GM19043 (cell line): ENCODE data around the gene METTL16.
"Not testable (repeated sequence)": the region's sequence is repeated elsewhere in the genome, so short reads cannot be mapped to it uniquely, and the experiment has no call there.

Source experiments
- ATAC-seq: cut with Tn5 transposase; IDR thresholded peaks from one replicate; pipeline ENCODE4 v1.9.1; 2021; ENCODE audit warnings: low read depth; ENCODE audit not compliant: unreplicated experiment

The METTL16 gene, protein sequence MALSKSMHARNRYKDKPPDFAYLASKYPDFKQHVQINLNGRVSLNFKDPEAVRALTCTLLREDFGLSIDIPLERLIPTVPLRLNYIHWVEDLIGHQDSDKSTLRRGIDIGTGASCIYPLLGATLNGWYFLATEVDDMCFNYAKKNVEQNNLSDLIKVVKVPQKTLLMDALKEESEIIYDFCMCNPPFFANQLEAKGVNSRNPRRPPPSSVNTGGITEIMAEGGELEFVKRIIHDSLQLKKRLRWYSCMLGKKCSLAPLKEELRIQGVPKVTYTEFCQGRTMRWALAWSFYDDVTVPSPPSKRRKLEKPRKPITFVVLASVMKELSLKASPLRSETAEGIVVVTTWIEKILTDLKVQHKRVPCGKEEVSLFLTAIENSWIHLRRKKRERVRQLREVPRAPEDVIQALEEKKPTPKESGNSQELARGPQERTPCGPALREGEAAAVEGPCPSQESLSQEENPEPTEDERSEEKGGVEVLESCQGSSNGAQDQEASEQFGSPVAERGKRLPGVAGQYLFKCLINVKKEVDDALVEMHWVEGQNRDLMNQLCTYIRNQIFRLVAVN

DNA sequence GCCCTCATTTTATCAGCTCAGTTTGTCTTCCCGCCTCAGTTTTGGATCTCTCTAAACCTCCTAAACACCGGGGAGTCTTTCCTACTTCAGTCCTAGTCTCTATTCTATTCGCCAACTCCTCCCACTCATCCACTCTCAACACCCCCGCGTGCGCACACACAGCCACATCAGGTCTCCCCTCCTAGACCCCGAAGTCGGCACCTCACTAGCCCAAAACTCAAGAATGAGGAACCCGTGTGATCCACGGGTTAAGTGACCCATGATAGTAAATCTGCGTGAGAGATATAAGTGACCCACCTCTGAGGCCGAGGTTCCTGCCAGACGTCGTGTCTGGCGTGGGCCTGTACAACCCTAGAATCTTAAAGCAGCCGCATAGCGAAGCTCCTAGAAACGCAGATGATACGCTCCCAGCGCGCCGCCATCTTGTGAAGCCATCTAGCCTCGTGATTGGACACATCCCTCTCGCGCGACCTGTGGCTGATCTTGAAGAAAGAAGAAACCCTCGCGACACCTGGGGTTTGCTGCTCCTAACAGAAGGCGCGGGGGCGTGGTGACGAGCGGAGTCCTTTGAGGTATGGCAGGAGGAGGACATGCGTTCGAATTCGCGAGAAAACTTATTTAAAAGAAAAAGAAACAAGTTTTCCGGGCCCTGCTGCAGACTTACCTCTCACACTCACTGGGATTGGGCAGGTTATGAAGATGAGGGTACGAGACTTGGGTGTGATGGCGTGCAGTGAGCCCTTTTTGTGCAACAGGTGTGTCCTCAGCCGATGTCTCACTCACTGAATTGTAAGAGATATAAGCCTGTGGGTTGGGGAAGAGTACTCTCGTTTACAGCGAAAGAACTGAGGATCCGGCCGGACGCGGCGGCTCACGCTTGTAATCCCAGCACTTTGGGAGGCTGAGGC lies at the start of gene METTL16:
TSS of gene METTL16 (minus strand) at position 427 of the 908 bp plus-strand sequence. CDS start 9,557 bp downstream, outside the sequence.
- peak; percentile 94 for ATAC-seq

DNA sequence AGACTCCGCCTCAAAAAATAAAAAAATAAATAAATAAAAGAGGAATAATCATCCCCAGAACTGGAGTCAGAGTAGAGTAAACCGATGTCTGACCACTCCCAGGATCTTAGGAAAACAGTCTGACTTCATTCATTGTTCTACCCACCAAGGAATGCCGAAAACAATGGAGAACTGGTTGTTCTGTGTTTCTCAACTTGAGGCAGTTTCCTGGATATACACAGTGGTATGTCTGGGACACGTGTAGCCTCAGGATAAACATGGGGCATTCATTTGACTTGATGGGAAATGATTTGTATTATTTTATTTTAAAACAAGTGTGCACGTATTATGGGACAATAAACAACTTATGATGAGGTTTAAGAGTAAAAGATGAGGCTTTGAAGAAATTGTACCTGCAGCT lies 49.0 kb upstream of the METTL16 start:
- no peak for ATAC-seq

DNA sequence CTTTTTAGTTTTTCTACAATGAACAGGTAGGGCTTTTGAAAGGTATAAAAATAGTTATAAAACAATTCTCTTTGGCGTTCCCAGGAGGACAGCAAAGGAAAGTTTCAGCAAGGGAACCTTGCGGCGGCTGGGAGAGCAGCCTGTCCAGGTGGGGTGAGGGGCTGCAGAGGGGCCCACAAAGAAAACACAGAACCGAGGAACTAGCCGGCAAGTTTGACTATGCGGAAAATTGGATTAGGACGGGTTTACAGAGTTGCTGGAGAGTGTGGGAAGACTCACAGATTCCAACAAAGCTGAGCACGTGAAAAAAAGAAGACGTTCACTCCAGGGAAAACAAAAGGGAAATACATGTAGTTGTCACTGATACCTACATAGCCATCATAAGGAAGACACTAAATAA lies 40.2 kb upstream of the METTL16 start:
- ATAC-seq: no peak

DNA sequence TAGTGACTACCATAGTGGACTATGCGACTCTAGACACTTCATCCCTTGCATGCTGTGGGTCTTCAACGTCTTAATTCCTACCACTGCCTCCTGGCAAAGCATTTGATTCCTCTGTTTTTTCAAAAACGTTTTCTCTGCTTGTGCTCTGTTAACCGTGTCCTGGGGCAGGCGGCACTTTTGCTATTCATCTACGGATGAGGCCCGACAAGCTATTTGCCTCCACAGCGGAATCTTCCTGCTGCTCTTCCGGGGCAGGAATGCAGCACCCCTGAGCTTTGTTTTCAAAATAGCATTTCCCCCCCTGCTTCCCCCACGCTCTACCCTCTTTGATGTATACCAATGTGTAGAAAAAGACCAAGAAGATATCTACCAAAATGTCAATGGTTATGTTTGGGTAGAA lies 39.8 kb upstream of the METTL16 start:
- ATAC-seq: no peak

DNA sequence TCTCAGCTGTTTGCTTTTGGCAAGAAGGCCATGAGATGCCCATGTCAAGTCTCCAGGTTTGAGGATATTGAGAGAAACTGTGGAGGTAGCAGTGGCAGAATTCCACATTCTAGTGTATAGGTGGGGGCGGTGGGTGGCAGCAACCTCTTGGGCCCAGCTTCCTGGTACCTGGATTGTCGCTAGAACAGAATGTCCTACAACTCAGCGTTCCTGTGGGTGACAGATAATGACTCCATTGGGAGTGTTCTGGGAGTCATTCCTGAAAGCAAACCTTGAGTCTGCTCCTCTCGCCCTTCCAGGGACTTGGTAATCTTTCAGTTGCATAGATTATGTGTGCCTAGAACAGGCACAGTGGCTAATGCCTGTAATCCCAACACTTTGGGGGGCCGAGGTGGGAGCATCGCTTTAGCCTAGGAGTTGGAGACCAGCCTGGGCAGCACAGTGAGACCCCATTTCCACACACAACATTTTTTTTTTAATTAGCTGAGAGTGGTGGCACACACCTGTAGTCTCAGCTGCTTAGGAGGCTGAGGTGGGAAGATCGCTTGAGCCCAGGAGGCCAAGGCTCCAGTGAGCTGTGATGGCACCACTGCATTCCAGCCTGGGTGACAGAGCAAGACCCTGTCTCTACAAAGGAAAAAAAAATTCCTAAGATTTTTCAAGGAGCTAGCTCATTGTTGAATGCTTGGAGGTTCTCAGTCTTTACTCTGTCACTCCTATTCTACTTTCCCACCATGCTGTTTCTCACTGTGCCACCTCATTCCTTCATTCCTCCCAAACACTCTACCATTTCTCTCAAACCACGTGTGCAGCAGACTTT lies 37.9 kb upstream of the METTL16 start:
- ATAC-seq: no peak

DNA sequence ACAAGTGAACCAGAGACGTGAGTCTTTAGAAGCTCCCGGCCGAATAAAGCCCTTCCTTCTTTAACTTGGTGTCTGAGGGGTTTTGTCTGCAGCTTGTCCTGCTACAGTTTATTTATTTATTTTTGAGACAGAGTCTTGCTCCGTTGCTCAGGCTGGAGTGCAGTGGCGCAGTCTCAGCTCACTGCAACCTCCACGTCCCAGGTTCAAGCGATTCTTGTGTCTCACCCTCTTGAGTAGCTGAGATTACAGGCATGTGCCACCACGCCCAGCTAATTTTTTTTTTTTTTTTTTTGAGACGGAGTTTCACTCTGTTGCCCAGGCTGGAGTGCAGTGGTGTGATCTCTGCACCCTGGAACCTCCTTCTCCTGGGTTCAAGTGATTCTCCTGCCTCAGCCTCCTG lies 36.3 kb upstream of the METTL16 start:
- not testable (repeated sequence) for ATAC-seq

DNA sequence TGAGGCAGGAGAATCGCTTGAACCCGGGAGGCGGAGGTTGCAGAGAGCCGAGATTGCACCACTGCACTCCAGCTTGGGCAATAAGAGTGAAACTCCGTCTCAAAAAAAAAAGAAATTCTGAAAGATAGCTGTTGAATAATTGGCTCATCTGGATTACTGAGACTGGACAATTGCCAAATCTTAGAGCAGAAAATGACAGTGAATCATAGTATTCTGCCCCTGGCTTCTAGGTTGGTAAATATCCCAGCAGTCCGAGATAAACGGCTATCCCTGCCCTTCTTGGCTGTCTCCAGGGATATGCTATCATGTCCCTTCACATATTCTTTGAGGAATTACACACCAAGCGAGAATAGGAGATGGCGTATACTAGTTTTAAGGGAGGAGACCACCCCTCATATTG lies 35.5 kb upstream of the METTL16 start:
- no peak for ATAC-seq

DNA sequence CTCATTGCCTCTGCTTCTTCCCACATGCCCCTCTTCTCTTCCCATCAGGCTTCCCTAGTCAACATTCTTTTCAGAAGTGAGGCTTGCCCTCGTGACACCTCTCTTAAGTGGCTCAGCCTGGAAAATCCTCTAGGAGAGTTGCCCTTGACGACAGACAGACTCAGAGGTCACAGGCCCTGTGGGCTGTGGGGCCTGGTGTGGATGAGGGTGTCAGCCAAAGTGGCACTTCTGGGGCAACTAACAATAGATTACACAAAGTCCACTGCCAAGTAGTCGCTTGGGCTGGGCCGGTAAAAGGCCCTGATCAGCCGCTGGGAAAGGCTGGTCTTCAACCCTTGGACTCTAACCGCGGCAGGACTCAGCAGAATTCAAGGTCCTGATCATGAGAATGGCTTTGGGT lies 33.7 kb upstream of the METTL16 start:
- no peak for ATAC-seq

DNA sequence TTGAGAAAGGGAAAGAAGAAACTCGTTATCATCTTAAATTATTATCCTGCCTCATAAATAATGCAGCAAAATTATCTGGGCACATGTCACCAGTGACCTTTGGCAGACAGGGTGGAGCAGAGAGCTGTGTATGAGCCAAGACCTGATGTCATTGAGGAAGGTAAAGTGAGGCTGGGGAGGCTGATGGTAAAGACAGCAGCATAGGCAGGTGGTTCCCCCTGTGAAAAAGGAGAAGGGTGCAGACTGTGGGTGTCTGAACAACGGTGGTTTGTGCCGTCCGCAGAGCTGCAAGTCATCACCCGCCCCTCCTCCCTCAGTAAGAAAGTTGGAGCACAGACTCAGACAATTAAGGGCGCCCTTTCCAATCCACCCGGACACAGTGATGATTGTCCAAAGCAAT lies 30.8 kb upstream of the METTL16 start:
- no peak for ATAC-seq

DNA sequence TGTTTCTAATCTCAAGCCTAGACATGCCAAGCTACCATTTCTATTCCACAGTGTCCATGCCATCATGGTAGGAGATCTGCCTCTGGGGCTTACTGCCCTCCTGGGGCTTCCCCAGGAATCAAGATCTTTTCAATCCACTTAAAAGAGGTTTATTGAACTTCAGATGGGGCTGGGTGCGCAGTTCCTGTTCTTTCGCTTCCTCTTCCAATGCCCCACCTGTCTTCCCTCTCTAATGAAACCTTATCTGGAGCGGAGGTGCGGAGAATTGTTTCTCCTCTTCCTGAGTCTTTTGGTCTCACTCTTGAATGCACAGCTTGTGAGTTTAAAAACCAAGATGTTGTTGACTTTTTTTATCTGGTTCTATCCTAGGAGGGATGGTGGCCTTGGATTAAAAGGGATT lies 30.4 kb upstream of the METTL16 start:
- no peak for ATAC-seq

DNA sequence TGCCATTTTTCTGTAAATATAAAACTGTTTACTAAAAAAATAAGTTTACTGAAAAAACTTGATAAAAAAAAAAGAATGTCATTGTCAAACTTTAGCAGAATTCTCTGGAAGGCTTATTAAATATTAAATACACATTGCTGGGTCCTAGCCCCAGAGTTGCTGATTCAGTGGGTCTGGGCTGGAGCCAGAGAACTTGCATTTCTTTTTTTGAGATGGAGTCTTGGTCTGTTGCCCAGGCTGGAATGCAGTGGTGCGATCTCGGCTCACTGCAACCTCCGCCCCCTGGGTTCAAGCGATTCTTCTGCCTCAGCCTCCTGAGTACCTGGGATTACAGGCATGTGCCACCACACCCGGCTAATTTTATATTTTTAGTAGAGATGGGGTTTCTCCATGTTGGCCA lies 25.9 kb upstream of the METTL16 start:
- not testable (repeated sequence) for ATAC-seq

DNA sequence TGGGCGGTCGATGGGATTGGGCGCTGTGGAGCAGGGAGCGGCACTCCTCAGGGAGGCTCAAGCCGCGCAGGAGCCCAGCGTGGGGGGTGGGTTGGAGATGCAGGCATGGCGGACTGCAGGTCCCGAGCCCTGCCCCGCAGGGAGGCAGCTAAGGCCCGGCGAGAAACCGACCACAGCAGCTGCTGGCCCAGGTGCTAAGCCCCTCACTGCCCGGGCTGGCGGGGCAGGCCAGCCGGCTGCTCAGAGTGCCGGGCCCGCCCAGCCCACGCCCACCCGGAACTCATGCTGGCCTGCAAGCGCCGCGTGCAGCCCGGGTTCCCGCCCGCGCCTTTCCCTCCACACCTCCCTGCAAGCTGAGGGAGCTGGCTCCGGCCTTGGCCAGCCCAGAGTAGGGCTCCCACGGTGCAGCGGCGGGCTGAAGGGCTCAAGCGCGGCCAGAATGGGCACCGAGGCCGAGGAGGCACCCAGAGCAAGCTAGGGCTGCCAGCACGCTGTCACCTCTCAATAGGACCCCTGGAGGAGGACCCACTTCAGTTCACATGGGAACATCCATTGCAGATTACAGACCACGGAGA lies 20.5 kb upstream of the METTL16 start:
- no peak for ATAC-seq

DNA sequence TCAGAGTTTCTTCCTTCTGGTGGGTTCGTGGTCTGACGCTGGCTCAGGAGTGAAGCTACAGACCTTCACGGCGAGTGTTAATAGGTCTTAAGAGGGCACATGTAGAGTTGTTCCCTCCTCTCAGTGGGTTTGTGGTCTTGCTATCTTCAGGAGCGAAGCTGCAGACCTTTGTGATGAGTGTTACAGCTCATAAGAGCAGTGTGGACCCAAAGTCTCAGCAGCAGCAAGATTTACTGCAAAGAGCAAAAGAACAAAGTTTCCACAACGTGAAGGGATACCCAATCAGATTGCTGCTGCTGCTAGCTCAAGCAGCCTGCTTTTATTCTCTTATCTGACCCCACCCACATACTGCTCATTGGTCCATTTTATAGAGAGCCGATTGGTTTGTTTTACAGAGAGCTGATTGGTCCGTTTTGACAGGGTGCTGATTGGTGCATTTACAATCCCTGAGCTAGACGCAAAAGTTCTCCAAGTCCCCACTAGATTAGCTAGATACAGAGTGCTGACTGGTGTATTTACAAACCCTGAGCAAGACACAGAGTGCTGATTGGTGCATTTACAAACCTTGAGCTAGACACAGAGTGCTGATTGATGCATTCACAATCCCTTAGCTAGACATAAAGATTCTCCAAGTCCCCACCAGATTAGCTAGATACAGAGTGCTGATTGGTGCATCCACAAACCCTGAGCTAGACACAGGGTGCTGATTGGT lies 19.7 kb upstream of the METTL16 start:
- ATAC-seq: not testable (repeated sequence)

DNA sequence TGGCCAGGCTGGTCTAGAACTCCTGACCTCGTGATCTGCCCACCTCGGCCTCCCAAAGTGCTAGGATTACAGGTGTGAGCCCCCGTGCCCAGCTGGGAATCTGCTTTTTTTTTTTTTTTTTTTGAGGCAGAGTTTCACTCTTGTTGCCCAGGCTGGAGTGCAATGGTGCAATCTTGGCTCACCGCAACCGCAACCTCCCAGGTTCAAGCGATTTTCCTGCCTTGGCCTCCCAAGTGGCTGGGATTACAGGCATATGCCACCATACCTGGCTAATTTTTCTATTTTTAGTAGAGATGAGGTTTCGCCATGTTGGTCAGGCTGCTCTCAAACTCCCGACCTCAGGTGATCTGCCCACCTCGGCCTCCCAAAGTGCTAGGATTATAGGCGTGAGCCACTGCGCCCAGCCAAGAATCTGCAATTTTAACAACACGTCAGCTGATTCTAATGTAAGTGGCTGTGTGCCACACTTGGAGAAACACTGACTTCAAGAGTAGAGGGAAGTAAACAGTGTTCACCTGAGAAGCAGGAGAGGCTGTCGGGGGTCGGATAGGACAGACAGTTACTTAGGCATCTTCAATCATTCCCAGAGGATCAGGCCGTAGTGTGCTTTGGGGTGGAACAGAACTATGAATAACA lies 10.2 kb upstream of the METTL16 start:
- not testable (repeated sequence) for ATAC-seq

DNA sequence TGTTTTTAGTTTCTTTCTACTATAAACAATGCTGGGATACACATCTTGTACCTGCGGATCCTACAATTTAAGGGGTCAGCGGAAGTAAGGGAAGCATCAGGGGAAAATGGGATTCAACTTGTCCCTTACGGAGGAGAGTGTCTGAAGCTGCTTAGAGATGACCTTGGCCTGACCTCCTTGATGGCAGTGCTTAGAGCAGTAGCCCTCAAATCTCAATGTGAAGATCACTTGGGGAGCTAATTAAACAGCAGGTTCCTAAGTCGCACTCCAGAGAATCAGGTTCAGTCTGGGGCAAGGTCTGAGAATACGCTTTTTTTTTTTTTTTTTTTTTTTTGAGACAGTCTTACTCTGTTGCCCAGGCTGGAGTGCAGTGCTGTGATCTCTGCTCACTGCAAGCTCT lies 9.6 kb upstream of the METTL16 start:
- no peak for ATAC-seq

DNA sequence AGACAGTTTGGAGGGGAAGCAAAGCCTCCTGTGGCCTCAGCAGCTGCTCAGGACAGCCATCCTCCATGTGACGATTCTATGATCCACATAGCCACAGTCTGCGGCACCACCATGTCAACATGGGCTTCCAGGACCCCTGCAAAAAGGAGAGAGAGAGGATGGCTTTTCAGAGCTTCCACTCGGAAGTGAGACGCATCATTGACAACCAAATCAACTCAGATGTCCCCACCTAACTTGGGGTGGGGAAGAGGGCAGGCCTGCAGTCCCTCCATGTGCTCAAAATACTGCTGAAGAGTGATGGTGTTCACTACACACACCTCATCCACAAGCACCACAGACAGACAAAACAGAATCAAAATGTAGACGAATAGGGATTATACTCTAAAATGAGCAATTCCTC lies 5.9 kb upstream of the METTL16 start:
- no peak for ATAC-seq

DNA sequence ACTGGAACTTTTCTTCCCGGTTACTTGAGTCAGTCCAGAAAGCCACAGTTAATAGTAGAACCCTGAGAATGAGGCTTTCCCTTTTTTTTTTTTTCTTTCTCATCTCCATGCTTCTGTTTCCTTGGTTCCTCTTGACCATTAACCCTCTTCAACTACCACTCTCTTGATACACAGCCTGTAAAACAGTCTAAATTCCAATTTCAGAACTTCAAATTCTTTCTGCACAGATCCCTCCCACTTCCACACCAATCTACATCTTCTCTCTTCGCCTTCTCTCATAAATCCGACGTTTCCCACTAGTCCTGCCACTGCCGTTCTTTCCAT lies 588 bp downstream of the METTL16 start:
- no peak for ATAC-seq

DNA sequence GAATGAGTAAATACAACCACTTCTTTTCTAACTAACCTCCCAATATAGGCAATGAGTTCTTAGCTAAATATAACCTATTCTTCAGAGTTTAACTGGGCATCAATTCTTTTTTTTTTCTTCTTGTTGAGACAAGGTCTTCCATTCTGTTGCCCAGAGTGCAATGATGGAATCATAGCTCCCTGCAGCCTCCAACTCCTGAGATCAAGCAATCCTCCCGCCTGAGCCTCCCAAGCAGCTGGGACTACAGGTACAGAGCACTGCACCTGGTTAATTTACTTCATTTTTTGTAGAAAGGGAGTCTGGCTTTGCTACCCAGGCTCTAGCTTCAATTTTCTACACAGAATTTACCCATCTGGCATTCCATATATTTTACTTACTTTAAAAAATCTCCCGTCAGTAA lies 1.1 kb downstream of the METTL16 start:
- no peak for ATAC-seq

DNA sequence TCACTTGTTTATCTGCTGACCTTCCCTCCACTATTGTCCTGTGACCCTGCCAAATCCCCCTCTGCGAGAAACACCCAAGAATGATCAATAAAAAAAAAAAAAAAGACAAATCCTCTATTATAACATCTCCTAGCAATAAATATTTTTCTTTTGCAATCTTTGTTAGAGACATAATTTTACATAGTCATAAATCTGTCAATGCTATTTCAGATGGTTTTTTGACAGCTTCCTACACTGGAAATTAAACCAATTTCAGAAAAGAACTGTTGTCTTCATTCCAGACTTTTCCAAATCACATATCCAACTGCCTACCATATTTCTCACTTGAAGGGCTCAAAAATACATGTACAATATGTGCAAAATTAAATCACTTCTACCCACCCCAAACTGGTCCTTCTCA lies 3.7 kb downstream of the METTL16 start:
- no peak for ATAC-seq
